HK-2 (cell line): ENCODE results near the gene MRPL20.
"Not testable (repeated sequence)": the region's sequence is repeated elsewhere in the genome, so short reads cannot be mapped to it uniquely, and the experiment has no call there.

Source experiments
- DNase-seq: peaks from one replicate; pipeline ENCODE4 v3.0.0-alpha.2; 2018; ENCODE audit not compliant: unreplicated experiment

The MRPL20 gene

DNA sequence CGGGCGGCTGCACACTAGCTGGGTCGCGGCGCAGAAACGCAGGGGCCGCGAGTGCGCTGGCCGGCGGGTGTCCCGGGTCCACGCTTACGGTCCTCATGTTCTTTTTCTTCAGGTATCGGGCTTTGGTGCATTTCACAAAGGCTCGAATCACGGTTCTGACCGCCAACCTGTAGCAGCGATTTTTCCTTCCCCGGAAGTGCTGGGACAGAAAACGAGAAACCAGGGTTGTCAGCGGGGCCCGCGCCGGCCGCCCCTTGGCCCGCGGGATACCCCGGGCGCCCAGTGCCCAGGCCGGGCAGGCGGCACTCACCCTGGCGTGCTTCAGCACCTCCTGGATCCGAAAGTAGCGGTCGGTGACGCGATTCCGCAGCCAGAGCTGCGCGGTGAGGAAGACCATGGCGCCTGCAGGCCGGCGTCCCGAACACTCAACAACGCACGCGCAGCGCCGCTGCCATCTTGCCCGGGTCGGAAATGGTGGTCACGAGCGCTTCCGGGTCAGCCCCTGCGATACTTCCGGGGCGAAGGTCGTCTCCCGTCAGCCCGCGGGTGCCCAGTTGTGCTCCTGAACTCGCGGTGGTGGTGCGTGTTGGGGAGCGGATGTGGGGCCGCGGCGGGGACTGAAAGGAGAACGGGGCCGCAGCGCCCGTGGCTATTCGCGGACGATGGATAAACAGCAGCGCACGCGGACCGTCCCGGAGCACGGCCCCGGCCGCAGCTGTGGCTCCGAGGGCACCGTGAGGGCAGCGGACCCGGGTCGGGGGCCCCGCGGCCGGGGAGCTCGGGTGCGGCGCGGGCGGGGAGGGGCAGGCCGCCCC lies at the start of gene MRPL20:
Gene MRPL20 (minus strand): TSS at position 473 of the 815 bp plus-strand sequence. CDS start 76 bp downstream, at position 397.
- DNase-seq = peak; percentile 91

DNA sequence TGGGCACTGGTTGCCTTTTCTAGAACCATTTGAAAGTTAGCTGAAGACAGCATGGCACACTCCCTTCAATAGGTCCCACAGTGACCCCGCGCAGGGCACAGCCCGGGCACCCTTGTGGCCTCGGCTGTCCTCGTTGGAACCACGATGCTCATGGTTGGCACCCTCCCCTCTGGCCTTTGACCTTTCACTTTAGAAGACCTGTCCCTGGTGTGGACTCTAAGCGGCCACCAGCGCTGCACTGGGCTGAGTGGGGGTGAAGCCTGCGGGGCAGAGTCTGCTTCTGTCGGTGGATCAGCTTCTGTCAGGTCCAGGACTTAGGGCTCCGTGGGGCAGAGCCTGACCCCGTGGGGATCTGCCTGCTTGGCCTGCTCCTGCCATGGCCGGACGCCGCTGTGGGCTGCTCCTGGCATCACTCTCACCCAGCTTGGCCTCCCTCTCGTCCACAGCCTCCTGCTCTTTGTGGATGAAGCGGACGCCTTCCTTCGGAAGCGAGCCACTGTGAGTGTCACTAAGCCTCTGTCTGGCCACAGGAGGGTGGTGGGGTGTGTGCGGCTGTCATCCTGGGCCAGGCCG lies 49.7 kb upstream of the MRPL20 start:
- not testable (repeated sequence) for DNase-seq

DNA sequence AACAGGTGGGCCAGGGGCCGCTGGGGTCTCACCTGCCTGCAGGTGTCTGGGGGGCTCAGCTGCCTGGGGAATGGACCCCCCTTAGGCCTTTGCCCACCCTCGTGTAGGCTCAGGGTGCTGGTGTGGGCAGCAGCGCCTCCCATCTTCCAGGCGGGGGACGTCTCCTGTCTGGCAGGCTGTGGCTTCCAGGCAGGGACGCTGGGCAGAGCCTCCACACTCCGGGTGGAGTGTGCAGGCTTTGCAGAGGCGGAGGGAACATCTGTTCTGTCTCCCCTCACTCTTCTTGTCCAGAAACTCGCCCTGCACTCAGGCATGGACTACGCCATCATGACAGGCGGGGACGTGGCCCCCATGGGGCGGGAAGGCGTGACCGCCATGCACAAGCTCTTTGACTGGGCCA lies 48.8 kb upstream of the MRPL20 start:
- DNase-seq = not testable (repeated sequence)

DNA sequence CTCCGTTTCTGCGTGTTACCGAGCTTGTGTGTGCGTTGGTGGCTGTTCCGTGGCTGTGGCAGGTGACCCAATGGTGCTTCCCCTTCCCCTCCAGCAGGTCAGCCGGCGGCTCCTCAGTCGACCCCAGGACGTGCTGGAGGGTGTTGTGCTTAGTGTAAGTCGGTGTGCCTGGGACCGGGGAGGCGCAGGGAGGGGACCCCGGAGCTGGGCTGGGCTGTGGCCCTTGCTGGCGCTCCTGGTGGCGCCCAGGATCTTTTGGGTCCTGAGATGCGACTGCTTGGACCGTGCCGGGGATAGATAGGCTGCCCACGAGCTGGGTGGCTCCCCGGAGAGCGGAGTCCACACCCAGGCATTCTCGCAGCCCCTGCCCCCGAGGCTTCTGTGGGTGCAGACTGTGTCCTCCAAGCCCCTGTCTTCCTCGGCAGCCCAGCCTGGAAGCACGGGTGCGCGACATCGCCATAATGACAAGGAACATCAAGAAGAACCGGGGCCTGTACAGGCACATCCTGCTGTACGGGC lies 48.3 kb upstream of the MRPL20 start:
- DNase-seq = no peak

DNA sequence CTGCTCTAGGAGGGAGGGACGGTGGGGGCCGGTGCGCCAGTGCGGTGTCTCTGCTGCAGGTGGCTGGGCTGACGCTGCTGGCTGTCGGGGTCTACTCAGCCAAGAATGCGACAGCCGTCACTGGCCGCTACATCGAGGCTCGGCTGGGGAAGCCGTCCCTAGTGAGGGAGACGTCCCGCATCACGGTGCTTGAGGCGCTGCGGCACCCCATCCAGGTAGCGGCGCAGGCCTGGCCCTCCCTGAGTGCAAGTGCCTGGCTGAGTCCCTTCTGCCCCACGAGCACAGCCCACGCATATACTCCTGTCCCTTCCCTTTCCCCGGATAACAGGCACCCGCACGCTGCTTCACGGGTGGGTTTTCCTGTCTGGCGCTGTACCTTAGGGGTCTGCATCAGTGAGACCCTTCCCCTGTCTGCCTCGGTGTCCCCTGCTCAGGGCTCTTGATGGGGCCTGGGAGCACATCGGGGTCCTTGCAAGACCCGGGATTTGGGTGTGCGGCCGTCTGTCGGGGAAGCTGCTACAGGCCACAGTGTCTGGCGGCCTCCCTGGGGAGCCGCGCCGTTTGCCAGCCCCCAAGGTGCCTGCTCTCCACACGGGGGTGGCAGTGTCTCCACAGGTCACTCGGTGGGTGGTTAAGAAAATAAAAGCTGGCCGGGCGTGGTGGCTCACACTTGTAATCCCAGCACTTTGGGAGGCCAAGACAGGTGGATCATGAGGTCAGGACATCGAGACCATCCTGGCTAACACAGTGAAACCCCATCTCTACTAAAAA lies 47.4 kb upstream of the MRPL20 start:
- not testable (repeated sequence) for DNase-seq

DNA sequence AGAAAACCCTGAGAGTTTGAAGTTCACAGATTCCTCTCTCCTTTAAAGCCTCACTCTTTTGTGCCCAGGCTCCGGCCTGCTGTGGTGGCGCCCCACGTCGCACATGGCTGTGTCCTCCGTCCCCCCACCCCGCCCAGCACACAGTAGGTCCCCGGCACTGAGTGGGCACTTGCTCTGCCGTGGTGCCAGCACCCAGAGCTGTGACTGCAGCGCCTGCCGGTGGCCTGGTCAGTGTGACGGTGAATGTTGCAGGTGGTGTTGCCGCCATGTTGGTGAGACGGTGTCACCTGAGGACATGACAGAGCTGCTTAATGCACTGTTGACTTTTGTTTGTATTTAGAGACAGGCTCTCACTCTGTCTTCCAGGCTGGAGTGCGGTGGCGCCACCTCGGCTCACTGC lies 45.8 kb upstream of the MRPL20 start:
- DNase-seq = no peak

DNA sequence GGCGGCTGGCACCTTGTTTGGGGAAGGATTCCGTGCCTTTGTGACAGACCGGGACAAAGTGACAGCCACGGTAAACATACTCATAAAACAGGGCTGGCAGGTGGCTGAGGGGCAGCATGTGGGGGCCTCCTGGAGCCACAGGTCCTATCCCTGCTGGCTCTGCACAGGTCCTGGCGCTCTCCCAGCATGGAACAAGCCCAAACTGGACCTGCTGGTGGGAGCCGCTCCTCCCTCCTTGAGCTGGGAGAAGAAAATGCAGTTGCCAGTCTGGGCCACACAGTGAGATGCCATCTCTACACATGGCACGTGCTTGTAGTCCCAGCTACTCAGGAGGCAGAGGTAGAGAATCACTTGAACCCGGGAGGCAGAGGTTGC lies 45.3 kb upstream of the MRPL20 start:
- DNase-seq = not testable (repeated sequence)

DNA sequence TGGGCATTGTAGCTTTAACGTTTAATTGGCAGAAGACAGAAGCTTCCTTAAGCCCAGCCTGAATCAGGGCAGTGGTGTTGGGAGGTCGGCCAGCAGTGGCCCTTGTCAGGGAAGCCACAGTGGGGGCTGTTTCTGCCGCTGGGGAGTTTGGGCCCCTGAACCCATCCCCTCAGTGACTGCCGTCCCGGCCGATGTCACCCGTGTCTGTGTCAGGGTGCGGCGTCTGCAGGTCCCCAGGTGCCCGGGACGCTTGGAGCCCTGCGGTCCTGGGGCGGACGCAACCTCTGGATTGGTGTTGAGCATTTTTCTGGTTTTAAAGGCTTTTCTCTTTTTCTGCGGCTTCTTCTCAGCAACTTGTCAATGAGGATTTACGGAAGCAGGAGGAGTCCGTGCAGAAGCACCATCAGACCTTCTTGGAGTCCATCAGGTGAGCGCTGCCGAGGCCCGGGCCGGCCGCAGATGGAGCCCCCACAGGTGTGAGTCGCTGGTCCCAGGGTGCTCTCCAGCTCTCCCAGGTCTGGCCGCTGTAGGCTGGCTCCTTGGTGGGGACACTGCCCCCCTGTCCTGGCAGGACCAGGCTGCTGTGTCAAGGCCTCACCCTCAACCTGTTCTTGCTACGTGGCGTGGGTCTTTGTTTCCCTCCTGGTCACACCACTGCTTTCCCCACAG lies 44.7 kb upstream of the MRPL20 start:
- no peak for DNase-seq

DNA sequence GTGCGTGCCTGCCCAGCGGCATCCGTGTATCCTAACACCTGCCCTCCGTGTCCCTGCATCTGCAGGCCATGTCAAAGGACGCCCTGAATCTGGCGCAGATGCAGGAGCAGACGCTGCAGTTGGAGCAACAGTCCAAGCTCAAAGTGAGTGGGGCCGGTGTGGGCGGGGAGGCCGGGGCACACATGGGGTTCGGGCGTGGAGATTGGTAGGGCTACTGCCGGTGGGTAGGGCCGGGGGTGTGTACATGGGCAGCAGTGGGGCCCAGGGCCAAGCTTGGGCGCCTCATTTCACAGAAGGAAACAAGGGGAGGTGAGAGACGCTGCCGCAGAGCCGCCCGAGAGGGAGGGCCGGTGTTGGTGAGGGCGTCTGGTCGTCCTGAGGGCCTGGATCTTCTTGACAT lies 43.5 kb upstream of the MRPL20 start:
- not testable (repeated sequence) for DNase-seq

DNA sequence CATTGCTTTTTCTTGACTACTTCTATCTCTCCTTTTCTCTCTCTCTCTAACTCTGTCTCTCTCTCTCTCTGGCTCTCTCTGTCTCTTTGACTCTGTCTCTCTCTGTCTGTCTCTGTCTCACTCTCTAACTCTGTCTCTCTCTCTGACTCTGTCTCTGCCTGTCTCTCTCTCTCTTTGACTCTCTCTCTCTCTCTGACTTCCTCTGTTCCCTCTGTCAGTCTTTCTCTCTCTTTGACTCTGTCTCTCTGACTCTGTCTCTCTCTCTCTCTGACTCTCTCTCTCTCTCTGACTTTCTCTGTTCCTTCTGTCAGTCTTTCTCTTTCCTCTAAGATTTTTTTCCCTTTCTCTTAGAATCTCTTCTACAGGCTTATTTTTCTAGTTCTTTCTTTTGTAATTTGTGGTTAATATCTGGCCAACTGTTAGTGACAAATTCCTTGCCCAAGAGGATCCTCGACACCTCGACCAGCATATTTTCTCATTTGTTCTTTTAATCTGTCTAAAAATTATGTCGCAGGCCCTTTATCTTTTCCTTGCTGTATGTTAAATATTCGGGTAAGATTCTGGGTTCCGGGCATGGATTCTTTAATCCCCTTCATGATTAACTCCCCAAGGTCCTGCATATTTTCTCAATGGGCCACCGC lies 42.1 kb upstream of the MRPL20 start, which contains the start of gene ATAD3C:
Gene ATAD3C (plus strand): TSS at position 591 of the 641 bp plus-strand sequence. CDS start 995 bp downstream, outside the sequence.
- no peak for DNase-seq

DNA sequence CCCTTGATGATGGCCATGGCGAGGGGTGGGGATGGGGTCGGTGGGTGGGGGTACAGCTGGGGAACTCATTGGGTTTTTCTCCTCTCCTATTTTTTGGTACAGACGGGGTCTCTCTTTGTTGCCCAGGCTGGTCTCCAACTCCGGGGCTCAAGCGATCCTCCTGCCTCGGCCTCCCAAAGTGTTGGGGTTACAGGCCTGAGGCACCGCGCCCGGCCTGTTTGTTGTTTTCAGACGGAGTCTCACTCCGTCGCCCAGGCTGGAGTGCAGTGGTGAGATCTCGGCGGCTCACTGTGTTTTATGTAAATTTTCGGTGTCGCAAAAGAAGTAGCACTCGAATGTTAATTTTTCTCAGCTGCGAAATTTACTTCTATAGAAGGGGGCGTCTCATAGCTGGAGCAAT lies 39.5 kb upstream of the MRPL20 start:
- DNase-seq = not testable (repeated sequence)

DNA sequence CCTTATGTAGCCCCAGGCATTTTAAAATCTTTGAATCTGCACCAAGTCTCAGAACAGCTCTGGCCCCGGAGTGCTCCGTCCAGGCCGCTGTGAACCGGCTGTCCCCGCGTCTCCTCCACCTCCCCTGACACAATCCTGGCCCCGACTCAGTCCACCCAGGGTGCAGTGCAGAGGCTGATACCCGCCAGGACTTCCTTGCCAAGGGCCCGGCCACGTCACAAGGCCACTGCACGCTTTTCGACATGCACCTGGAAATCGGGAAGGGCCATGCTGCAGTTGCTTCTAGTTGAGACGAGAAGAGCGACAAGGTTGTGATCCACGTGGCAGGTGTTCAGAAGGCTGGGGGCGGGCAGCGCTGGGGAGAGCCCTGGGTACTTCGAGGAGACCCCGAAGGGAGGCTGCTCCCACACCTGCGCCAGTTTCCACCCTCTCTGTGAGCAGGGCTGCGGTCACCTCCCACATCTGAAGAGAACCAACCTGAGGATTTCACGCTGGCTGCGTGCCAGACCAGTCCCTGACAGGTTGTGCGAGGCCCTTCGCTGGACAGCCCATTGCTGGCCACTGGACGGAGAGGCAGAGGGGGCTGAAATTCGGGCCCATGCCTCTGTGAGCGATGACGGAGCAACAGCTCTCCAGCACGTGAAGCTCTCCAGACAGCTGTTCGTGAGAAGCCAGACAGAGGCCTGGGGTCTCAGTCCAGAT lies 35.1 kb upstream of the MRPL20 start:
- DNase-seq = no peak

DNA sequence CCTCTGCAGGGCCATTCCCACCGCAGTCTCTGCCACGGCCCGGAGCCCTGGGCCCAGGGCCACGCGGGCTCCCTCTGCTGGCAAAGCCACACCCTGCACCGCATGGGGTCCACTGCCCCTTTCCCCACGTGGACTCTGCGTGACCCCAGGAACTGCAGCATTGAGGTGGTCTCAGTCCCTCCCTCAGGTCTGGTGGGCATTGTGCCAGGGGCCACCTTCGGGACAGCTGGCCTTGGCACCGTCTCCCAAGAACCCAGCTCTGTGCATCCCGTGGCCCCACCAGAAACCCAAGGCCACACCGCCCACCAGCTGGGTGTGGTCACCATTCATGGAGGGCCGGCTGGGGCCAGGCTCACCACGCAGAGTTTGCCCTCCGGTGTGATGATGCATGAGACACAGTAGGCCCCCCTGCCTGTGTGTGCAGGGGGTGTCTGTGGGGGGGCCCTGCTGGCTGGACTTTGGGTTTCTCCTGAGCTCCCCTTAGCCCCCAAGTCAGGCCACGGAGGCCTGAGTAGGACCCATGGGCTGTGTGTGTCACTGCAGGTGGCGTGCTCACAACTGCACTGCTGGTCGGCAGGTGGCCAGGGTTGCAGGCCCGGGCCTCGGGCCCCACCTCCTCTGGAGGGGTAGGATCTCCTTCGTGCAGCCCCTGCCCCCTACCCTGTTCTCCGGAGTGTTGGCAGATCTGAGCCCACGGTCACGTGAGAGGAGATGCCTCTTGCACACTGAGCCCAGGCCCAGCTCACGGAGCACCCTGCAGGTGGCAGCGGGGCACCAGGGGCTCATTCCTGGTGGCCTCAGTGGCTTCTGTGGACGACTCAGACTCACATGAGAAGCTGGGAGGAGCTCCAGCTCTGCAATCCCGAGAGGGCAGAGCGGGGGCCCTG lies 34.2 kb upstream of the MRPL20 start:
- DNase-seq = peak; percentile 44

DNA sequence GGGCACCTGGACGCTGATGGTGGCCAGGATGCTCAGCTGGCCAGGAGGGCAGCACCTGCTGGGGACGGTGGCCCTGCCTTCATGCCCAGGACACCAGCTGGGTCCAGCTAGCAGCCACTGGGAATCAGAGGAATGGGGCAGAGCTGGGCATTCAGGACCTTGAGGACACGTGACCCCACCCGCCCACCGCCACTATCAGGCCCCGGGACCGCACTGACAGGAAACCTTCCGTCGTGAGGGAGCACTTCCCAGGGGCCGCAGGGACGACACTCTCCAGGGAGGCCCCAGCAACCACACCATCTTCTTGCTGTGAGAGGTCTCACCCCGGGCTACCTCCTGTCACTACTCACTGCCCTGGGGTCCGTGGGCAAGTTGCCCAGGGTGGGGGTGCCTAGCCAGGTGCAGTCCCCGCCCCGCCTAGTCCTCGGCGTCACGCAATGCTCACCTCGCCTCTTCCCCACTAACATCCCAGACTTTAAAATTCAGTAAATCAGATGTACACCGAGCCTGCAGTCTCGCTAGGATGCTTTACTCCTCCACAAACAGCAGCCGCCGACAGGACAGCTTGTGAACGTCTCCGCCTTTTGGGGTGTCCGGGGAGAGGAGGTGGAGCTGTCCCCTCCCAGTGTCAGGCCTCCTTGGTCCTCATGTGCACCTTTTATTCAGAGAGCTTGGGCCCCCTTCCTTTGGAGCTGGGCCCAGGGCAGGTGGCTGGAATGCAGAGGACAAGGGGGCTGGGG lies 33.3 kb upstream of the MRPL20 start:
- DNase-seq = no peak

DNA sequence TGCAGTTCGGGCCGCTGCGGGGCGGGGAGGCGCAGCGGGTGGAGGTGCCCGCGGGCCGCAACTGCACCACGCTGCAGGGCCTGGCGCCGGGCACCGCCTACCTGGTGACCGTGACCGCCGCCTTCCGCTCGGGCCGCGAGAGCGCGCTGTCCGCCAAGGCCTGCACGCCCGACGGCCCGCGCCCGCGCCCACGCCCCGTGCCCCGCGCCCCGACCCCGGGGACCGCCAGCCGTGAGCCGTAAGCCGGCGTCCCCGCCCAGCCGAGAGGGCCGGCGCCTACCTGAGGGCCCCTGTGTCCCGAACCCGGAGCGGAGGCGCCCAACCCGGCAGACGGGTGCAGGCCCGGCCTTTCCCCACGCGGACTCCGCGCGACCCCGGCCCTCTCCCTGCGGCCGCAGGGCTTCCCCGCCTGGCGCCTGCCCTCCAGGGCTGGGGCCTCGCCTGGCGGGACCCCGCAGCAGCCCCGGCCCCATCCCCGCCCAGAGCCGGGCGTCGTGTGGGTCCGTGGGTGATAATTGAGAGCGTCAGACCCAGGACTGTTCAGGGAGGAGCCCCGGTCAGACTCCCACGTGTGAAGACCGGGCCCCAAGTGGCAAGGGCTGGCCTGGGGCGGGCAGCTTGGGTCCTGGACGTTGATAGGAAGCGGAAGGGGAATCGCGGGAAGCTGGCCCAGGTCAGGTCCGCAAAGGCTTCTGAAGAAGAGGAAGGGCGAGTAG lies 32.6 kb upstream of the MRPL20 start:
- DNase-seq = no peak

DNA sequence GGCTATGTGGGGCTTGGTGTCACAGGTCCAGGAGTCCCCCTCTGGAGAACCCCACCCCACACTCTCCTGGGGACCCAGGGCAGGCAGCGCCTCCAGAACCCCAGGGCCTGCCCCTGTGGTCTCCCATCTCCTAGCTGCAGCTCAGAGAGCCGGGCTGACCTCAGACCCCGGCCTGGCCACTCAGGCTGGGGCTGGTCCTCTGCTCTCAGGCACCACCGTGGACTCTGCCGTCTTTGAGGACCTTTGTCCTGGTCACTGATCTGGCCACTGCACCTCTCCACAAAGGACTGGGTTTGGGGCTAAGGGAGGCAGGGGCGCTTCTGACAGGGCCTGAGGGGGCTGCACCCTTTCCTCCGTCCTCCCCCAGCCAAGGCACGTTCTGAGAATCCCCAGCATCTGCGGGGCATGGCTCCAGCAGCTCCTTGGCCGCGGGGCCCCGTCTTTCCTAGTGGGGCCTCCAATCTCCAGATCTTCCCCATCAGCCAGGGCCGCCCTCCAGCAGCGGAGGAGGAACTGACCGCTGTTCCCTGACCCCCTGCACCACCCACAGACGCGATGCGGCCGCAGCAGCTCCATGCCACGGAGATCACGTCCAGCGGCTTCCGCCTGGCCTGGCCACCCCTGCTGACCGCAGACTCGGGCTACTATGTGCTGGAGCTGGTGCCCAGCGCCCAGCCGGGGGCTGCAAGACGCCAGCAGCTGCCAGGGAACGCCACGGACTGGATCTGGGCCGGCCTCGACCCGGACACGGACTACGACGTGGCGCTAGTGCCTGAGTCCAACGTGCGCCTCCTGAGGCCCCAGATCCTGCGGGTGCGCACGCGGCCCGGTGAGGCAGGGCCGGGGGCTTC lies 31.7 kb upstream of the MRPL20 start:
- DNase-seq = no peak

DNA sequence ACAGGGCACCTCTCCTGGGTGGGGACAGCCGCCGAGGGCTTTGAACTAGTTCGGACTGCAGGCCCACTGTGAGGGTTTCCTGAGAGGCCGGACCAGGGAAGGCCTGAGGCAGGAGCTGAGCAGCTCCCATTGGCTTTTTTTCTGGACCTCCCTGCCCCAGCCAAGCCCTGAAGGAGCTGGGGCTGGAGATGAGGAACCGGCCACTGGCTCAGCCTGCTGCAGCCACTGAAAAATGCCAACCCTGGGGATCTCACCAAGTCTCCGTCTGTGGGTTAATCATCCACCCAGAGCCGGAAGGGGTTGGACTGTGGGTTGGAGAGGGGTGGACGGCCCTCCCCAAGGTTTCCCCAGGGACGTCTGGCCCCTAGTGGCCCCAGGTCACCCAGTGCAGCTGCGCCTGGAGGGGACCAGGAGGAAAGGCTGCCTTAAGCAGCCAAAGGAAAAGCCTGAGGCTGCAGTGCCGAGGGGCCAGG lies 30.8 kb upstream of the MRPL20 start:
- peak; percentile 88 for DNase-seq
